Measurements from ENCODE around the gene PBX1. TPM values are rescaled to one million over a fixed set of nuclear protein-coding genes. Genes with fewer than 3 reads are reported as not detected.

PBX1 gene
- total and polyA plus RNA-seq, 2 donors (not counting 3 experiments of a cell fraction or from before 2014, with no cell fraction given): 10.7 to 24.1 TPM

GRCh38 chr1:164644774-164645644, 86.0 kb downstream of the PBX1 start:
- intact Hi-C loops (cut with micrococcal nuclease) (no loop called here), dilution Hi-C loops (cut with MboI; ENCODE audit: extremely low pct_ligation_motif_present, low sequenced_read_pairs) (no loop called here)
- ChIA-PET POLR2A (no interaction called here), CTCF (no interaction called here)
- Histone ChIP-seq H3K4me2 (ENCODE audit: insufficient read depth, low read length) (no peak overlapping the region), H2AFZ (ENCODE audit: low read depth, low read length) (no peak overlapping the region), H3K9me1 (replicated peaks; ENCODE audit: control insufficient read depth, extremely low read depth, insufficient read depth, low read length) (no peaks in the 10 kb centered on the region), H3K9ac (replicated peaks; ENCODE audit: extremely low read depth, insufficient read depth, low read length) (no peak overlapping the region), H3K27me3 (ENCODE audit: control insufficient read depth in 2 of 2, insufficient read depth in 2 of 2, low read length in 2 of 2) (no peaks in the 10 kb centered on the region), H4K20me1 (replicated peaks; ENCODE audit: control insufficient read depth, extremely low read depth, insufficient read depth, low read length) (no peaks in the 10 kb centered on the region), H3K4me3 (replicated peaks in 1 of 3; ENCODE audit: insufficient read depth in 1 of 3, low read depth in 1 of 3, low read length in 3 of 3) (no peak overlapping the region), H3K4me1 (ENCODE audit: control insufficient read depth, extremely low read depth, insufficient read depth, low read length) (no peaks in the 10 kb centered on the region), H3K36me3 (ENCODE audit: control insufficient read depth in 2 of 2, extremely low read depth in 1 of 2, insufficient read depth in 2 of 2, low read length in 2 of 2) (no peaks in the 10 kb centered on the region), H3K27ac (ENCODE audit: insufficient read depth, low read depth, low read length) (no peak overlapping the region), H3K9me3 (replicated peaks; ENCODE audit: control insufficient read depth, insufficient read depth, low read length) (no peaks in the 10 kb centered on the region), H3K79me2 (ENCODE audit: control insufficient read depth, insufficient read depth, low read length) (no peaks in the 10 kb centered on the region)
- TF ChIP-seq JUN (IDR thresholded peaks at IDR 0.05; ENCODE audit: borderline replicate concordance, insufficient read depth, insufficient read length, low read depth) (no peak), MAX (IDR thresholded peaks at IDR 0.05; ENCODE audit: insufficient read depth, insufficient read length) (no peak), FOS (IDR thresholded peaks at IDR 0.05; ENCODE audit: borderline replicate concordance, insufficient read depth, low read length) (no peak), GATA2 (IDR thresholded peaks at IDR 0.05; ENCODE audit: insufficient read depth, insufficient read length, low read depth, low read length) (no peak)
- TF ChIP-seq, protein P1, sequence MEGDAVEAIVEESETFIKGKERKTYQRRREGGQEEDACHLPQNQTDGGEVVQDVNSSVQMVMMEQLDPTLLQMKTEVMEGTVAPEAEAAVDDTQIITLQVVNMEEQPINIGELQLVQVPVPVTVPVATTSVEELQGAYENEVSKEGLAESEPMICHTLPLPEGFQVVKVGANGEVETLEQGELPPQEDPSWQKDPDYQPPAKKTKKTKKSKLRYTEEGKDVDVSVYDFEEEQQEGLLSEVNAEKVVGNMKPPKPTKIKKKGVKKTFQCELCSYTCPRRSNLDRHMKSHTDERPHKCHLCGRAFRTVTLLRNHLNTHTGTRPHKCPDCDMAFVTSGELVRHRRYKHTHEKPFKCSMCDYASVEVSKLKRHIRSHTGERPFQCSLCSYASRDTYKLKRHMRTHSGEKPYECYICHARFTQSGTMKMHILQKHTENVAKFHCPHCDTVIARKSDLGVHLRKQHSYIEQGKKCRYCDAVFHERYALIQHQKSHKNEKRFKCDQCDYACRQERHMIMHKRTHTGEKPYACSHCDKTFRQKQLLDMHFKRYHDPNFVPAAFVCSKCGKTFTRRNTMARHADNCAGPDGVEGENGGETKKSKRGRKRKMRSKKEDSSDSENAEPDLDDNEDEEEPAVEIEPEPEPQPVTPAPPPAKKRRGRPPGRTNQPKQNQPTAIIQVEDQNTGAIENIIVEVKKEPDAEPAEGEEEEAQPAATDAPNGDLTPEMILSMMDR (IDR thresholded peaks at IDR 0.05; ENCODE audit: extremely low read depth in 1 of 2, insufficient read depth in 1 of 2, low read depth in 1 of 2, low read length in 2 of 2): no peak
- BruUV-seq (replicated peaks): no TSS peak
- DNase-seq (ENCODE audit: low read depth, low spot score) (no peak), FAIRE-seq (no peak)
